Activated CD8-positive, alpha-beta memory T cell treated with anti-CD3 and anti-CD28 coated beads for 1 hour (primary cell): ENCODE results near the gene ANLN.

Source experiments
- DNase-seq, 2 donors: peaks; one replicate each; pipeline ENCODE4 v3.0.0-alpha.2; 2020; ENCODE audit warnings: low read depth in 1 of 2; ENCODE audit errors: extremely low read depth in 1 of 2

The ANLN gene

GRCh38 chr7:36408589-36408988 is 18.9 kb downstream of the ANLN start:
- no peak for DNase-seq

- no peak for DNase-seq
These were observed 19.5 kb downstream of the ANLN start for GRCh38 chr7:36409180-36409579.

GRCh38 chr7:36415144-36415543 is 25.5 kb downstream of the ANLN start:
- DNase-seq, result no peak

- DNase-seq, result no peak
These were observed 26.6 kb downstream of the ANLN start for GRCh38 chr7:36416251-36416650.

GRCh38 chr7:36420307-36420706 is 30.6 kb downstream of the ANLN start:
- no peak for DNase-seq

GRCh38 chr7:36422072-36422471 is 32.4 kb downstream of the ANLN start:
- no peak for DNase-seq

GRCh38 chr7:36423633-36424032 is 34.0 kb downstream of the ANLN start:
- DNase-seq, result no peak

- no peak for DNase-seq
These were observed 40.5 kb downstream of the ANLN start for GRCh38 chr7:36430186-36430585.

- DNase-seq, result no peak
These were observed 41.2 kb downstream of the ANLN start for GRCh38 chr7:36430881-36431280.

- DNase-seq, result no peak
These were observed 48.5 kb downstream of the ANLN start for GRCh38 chr7:36438211-36438610.

- no peak for DNase-seq
These were observed 50.0 kb downstream of the ANLN start for GRCh38 chr7:36439624-36440023.

- DNase-seq, result no peak
These were observed 51.2 kb downstream of the ANLN start for GRCh38 chr7:36440880-36441279.

GRCh38 chr7:36441344-36442022 is 51.8 kb downstream of the ANLN start:
- no peak for DNase-seq

GRCh38 chr7:36448781-36449379 is 59.2 kb downstream of the ANLN start:
- no peak for DNase-seq

GRCh38 chr7:36449685-36450084 is 60.0 kb downstream of the ANLN start:
- no peak for DNase-seq

- DNase-seq, result no peak
These were observed 64.1 kb downstream of the ANLN start for GRCh38 chr7:36453769-36454168.

GRCh38 chr7:36455646-36456045 is 66.0 kb downstream of the ANLN start:
- DNase-seq, result no peak

- DNase-seq, result no peak
These were observed 66.5 kb downstream of the ANLN start for GRCh38 chr7:36456138-36456537.

- DNase-seq, result no peak
These were observed 66.9 kb downstream of the ANLN start for GRCh38 chr7:36456548-36456947.

- DNase-seq, result no peak
These were observed 69.7 kb downstream of the ANLN start for GRCh38 chr7:36459236-36459960.

GRCh38 chr7:36460811-36461429 is 71.3 kb downstream of the ANLN start:
- DNase-seq, result no peak
